Measurements from ENCODE around the gene OR7C2. TPM values are rescaled to one million over a fixed set of nuclear protein-coding genes. Genes with fewer than 3 reads are reported as not detected.

The OR7C2 gene
- total and polyA plus RNA-seq, 2 of the 8 experiments (the other 6 are each of a cell fraction or from before 2014, with no cell fraction given): not detected

DNA sequence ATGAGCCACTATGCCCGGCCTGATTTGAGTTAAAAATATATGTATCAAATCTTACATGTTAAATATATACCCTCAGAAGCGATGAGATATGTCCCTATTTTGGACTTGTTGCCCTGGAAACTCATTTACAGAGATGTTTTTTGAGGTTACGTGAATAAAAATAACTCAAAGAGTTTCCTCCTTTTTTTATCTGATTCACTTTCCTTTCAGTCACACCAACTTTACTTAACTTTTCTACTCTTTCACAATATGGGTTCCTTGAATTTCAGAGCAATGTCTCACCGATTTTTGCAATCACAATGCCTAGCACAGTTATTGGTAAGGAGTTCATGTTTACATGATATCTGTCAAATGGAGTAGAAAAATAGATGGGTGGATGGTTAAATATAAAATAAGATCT, 2.3 kb downstream of the OR7C2 start:
- Histone ChIP-seq H3K23ac (ENCODE audit: insufficient read length) (no peak overlapping the region), H3K79me2 (ENCODE audit: control insufficient read depth in 1 of 2, insufficient read depth in 2 of 2, low read length in 2 of 2) (no peaks in the 10 kb centered on the region), H3K9me3 (ENCODE audit: insufficient read depth in 2 of 2, low read depth in 1 of 2, low read length in 1 of 2) (peaks cover 30 to 41% of the 10 kb centered on the region in 2 experiments; a peak in 3 of 4 replicates), H2BK20ac (ENCODE audit: low read length) (no peak overlapping the region), H2BK5ac (ENCODE audit: low read depth, low read length) (no peak overlapping the region), H2BK12ac (ENCODE audit: low read depth, low read length) (no peak overlapping the region), H3K27ac (ENCODE audit: low read depth, low read length) (no peak overlapping the region), H4K8ac (ENCODE audit: extremely low read depth, insufficient read depth, low read length) (no peak overlapping the region), H3K4ac (replicated peaks; ENCODE audit: insufficient read length, low read depth, low read length) (no peak overlapping the region), H4K20me1 (replicated peaks in 1 of 2; ENCODE audit: control insufficient read depth in 1 of 2, insufficient read depth in 2 of 2, low read length in 2 of 2) (no peaks in the 10 kb centered on the region), H3K9ac (replicated peaks in 1 of 4; ENCODE audit: extremely low read depth in 1 of 4, low read depth in 3 of 4, low read length in 3 of 4) (no peak overlapping the region), H4K91ac (replicated peaks; ENCODE audit: insufficient read length, low read length) (no peak overlapping the region), H2BK120ac (replicated peaks; ENCODE audit: low read depth, low read length) (no peak overlapping the region), H3K56ac (replicated peaks; ENCODE audit: insufficient read length, low read depth, low read length) (no peak overlapping the region), H3K27me3 (replicated peaks in 1 of 4; ENCODE audit: control insufficient read depth in 3 of 4, extremely low read depth in 1 of 4, insufficient read depth in 3 of 4, low read length in 3 of 4) (no peaks in the 10 kb centered on the region), H2BK15ac (ENCODE audit: low read length) (no peak overlapping the region), H3K14ac (ENCODE audit: insufficient read length) (no peak overlapping the region), H3K4me1 (replicated peaks in 1 of 4; ENCODE audit: control insufficient read depth in 3 of 4, insufficient read depth in 4 of 4, low read length in 3 of 4) (no peaks in the 10 kb centered on the region), H3K79me1 (ENCODE audit: low read depth, low read length) (no peaks in the 10 kb centered on the region), H3K4me3 (ENCODE audit: extremely low read depth in 1 of 4, insufficient read depth in 2 of 4, low read depth in 3 of 4, low read length in 4 of 4) (no peak overlapping the region), H3K4me2 (ENCODE audit: insufficient read depth in 1 of 2, low read depth in 2 of 2, low read length in 2 of 2) (no peak overlapping the region), H3K36me3 (ENCODE audit: control insufficient read depth in 2 of 4, insufficient read depth in 4 of 4, low read length in 3 of 4) (no peaks in the 10 kb centered on the region), H4K5ac (ENCODE audit: insufficient read length, low read depth, low read length) (no peak overlapping the region), H3K18ac (ENCODE audit: extremely low read depth, low read length) (no peak overlapping the region), H2AFZ (ENCODE audit: low read length) (no peak overlapping the region), H2AK5ac (ENCODE audit: low read depth, low read length) (no peak overlapping the region), H3K23me2 (ENCODE audit: low read depth, low read length) (no peaks in the 10 kb centered on the region)
- no peak for DNase-seq (ENCODE audit: low read depth in 1 of 2, low spot score in 2 of 2)
- ChIA-PET POLR2A (ENCODE audit: partially characterized antibody) (no interaction called here), CTCF (ENCODE audit: partially characterized antibody) (interaction anchor here (0.6 kb wide), 1 partner anchor 55 kb away, joined by 4 read pairs; no protein-coding TSS in a partner anchor)
- 74% methylated on average over 4 of the region's 4 CpGs; no CpG with 5 or more reads in 1 of the 2 experiments for WGBS, 2 experiments (ENCODE audit: extremely low coverage in 1 of 2, insufficient coverage in 1 of 2, insufficient read length in 1 of 2, insufficient replicate concordance in 2 of 2, low coverage in 1 of 2, low lambda C conversion rate in 2 of 2, missing lambda C conversion rate in 1 of 2)
- no peak for FAIRE-seq
- TF ChIP-seq POLR2A (IDR thresholded peaks at IDR 0.05; ENCODE audit: control extremely low read depth in 1 of 2, low read depth in 2 of 2, low read length in 2 of 2): no peak
- TF ChIP-seq KDM1A (IDR thresholded peaks at IDR 0.05; ENCODE audit: borderline replicate concordance, low read length): no peak
- no peak for TF ChIP-seq CBX8 (IDR thresholded peaks at IDR 0.05; ENCODE audit: borderline replicate concordance, low read depth, low read length)
- no peak for TF ChIP-seq CTCF (IDR thresholded peaks at IDR 0.05; ENCODE audit: control extremely low read depth in 1 of 3, insufficient read depth in 1 of 3, low read depth in 1 of 3, low read length in 3 of 3)
- TF ChIP-seq GTF2F1 (IDR thresholded peaks at IDR 0.05; ENCODE audit: borderline replicate concordance, low read depth, low read length): no peak
- no peak for TF ChIP-seq EGR1 (IDR thresholded peaks at IDR 0.05; ENCODE audit: borderline replicate concordance, low read depth, low read length)
- TF ChIP-seq, protein P1, sequence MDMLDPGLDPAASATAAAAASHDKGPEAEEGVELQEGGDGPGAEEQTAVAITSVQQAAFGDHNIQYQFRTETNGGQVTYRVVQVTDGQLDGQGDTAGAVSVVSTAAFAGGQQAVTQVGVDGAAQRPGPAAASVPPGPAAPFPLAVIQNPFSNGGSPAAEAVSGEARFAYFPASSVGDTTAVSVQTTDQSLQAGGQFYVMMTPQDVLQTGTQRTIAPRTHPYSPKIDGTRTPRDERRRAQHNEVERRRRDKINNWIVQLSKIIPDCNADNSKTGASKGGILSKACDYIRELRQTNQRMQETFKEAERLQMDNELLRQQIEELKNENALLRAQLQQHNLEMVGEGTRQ (IDR thresholded peaks at IDR 0.05; ENCODE audit: low read length): no peak
- no peak for TF ChIP-seq TBP (IDR thresholded peaks at IDR 0.05; ENCODE audit: low read depth, low read length)
- no peak for TF ChIP-seq RAD21 (IDR thresholded peaks at IDR 0.05 in 1 of 2, conservative IDR thresholded peaks at IDR 0.05 in 1 of 2; ENCODE audit: low read depth in 2 of 2, low read length in 2 of 2)
- TF ChIP-seq CTBP2 (IDR thresholded peaks at IDR 0.05; ENCODE audit: borderline replicate concordance, insufficient read depth, insufficient read length, low read length): no peak
- TF ChIP-seq ASH2L (IDR thresholded peaks at IDR 0.05; ENCODE audit: low read length): no peak
